B cell (primary cell): ENCODE data around the gene HLA-B. TPM values are rescaled to one million over a fixed set of nuclear protein-coding genes. Genes with fewer than 3 reads are reported as not detected.

Source experiments
- ATAC-seq: fragments of 200-7000 bp; cut with Tn5 transposase; one replicate; pipeline ENCODE4 v1.10.0; 2021; ENCODE audit warnings: low read depth, mild to moderate bottlenecking, moderate number of reproducible peaks, moderate library complexity
- CTCF ChIA-PET: fragments of 350-600 bp; sonication (Branson Sonifier 250); formaldehyde crosslinking; loops from one replicate; lab custom pipeline; 2021; ENCODE audit warnings: antibody characterized with exemption, inconsistent platforms; lab: Charles Lee
- POLR2A ChIA-PET: fragments of 350-600 bp; sonication (Branson Sonifier 250); formaldehyde crosslinking; loops from one replicate; lab custom pipeline; 2021; ENCODE audit warnings: antibody characterized with exemption; lab: Charles Lee
- DNase-seq: peaks from one replicate; pipeline ENCODE4 v3.0.0; 2013
- H2AFZ ChIP-seq: 2 replicates; pipeline ENCODE4 v1.6.1; 2012; ENCODE audit warnings: mild to moderate bottlenecking, low read depth, low read length; ENCODE audit not compliant: insufficient read depth, poor library complexity, severe bottlenecking
- H3K27ac ChIP-seq, 2 donors: 1 replicate in 1 of 2; 2 replicates in 1 of 2; pipeline ENCODE4 v1.5.1; 2012 to 2013; ENCODE audit warnings: low read length in 2 of 2, mild to moderate bottlenecking in 2 of 2, moderate library complexity in 1 of 2
- H3K27me3 ChIP-seq, 4 experiments: fragments of 200-600 bp in 1 of 4; sonication (generic) in 1 of 4; replicated peaks in 1 of 4; 1 replicate in 2 of 4; 2 replicates in 2 of 4; pipeline versions ENCODE4 v1.6.1 to v1.7.0; 2013 to 2016; ENCODE audit warnings: low read length in 3 of 4, mild to moderate bottlenecking in 2 of 4, mixed read lengths in 1 of 4, moderate library complexity in 1 of 4; ENCODE audit not compliant: insufficient read depth in 4 of 4, control insufficient read depth in 3 of 4; ENCODE audit errors: control extremely low read depth in 1 of 4
- H3K36me3 ChIP-seq, 2 experiments: replicated peaks in 1 of 2; 1 replicate in 1 of 2; 2 replicates in 1 of 2; pipeline versions ENCODE4 v1.6.1 to v1.7.1; 2013; ENCODE audit warnings: low read length in 1 of 2; ENCODE audit not compliant: insufficient read depth in 2 of 2, control insufficient read depth in 1 of 2; ENCODE audit errors: control extremely low read depth in 1 of 2, extremely low read depth in 1 of 2
- H3K4me1 ChIP-seq, 2 donors: fragments of 200-600 bp in 1 of 2; sonication (generic) in 1 of 2; 1 replicate in 1 of 2; 2 replicates in 1 of 2; pipeline versions ENCODE4 v1.5.1 to v1.6.1; 2013 to 2017; ENCODE audit warnings: low read length in 2 of 2; ENCODE audit not compliant: control insufficient read depth in 2 of 2, insufficient read depth in 2 of 2
- H3K4me2 ChIP-seq: replicated peaks from 2 replicates; pipeline ENCODE3; 2012; ENCODE audit warnings: mild to moderate bottlenecking, low read depth, low read length; ENCODE audit not compliant: poor library complexity, severe bottlenecking
- H3K4me3 ChIP-seq, 5 experiments: fragments of 200-600 bp in 1 of 5; sonication (generic) in 1 of 5; 1 replicate in 3 of 5; 2 replicates in 2 of 5; pipeline versions ENCODE4 v1.5.1 to v1.7.0; 2011 to 2016; ENCODE audit warnings: low read length in 4 of 5, mild to moderate bottlenecking in 4 of 5, low read depth in 2 of 5, control low read depth in 1 of 5, moderate library complexity in 1 of 5; ENCODE audit not compliant: insufficient read depth in 1 of 5; ENCODE audit errors: control extremely low read depth in 1 of 5, extremely low read depth in 1 of 5
- H3K79me2 ChIP-seq: fragments of 200-600 bp; sonication (generic); one replicate; pipeline ENCODE4 v1.6.0; 2016; ENCODE audit warnings: low read length; ENCODE audit not compliant: control insufficient read depth, insufficient read depth
- H3K9ac ChIP-seq: fragments of 200-600 bp; sonication (generic); 2 replicates; pipeline ENCODE4 v1.6.1; 2017; ENCODE audit warnings: mild to moderate bottlenecking, low read length, moderate library complexity
- H3K9me3 ChIP-seq, 3 donors: one replicate each; pipeline versions ENCODE4 v1.6.1 to v1.7.1; 2013; ENCODE audit warnings: low read length in 2 of 3; ENCODE audit not compliant: control insufficient read depth in 2 of 3, insufficient read depth in 1 of 3; ENCODE audit errors: control extremely low read depth in 1 of 3
- H4K20me1 ChIP-seq: 2 replicates; pipeline ENCODE4 v1.6.0; 2012; ENCODE audit warnings: mild to moderate bottlenecking, low read length; ENCODE audit not compliant: insufficient read depth, control insufficient read depth, poor library complexity, severe bottlenecking
- H3K27ac Mint-ChIP-seq: one replicate; pipeline ENCODE4 v1.8.0; 2021; ENCODE audit warnings: mixed read lengths
- H3K27me3 Mint-ChIP-seq: one replicate; pipeline ENCODE4 v1.8.0; 2021; ENCODE audit warnings: mixed read lengths
- H3K4me1 Mint-ChIP-seq: one replicate; pipeline ENCODE4 v1.8.0; 2021; ENCODE audit warnings: mixed read lengths
- H3K4me3 Mint-ChIP-seq: one replicate; pipeline ENCODE4 v1.8.0; 2021; ENCODE audit warnings: mixed read lengths
- H3K9me3 Mint-ChIP-seq: one replicate; pipeline ENCODE4 v1.8.0; 2022; ENCODE audit warnings: mixed read lengths; ENCODE audit not compliant: insufficient read depth
- EZH2 ChIP-seq: IDR thresholded peaks from 2 replicates; pipeline ENCODE4 v1.6.1; 2012; ENCODE audit warnings: borderline replicate concordance, low read depth, mild to moderate bottlenecking, moderate library complexity, low read length; ENCODE audit not compliant: insufficient read depth, poor library complexity, severe bottlenecking
- WGBS: methylation state at CpG from one replicate; pipeline ENCODE4 v1.1.5; 2013; ENCODE audit warnings: missing lambda C conversion rate; ENCODE audit not compliant: insufficient coverage; 5-methylcytosine and 5-hydroxymethylcytosine counted together
- intact Hi-C: fragments of 100-400 bp; cut with micrococcal nuclease; formaldehyde crosslinking; loops from one replicate; pipeline ENCODE4 v1.10.0; 2022
- polyA plus RNA-seq: library from polyadenylated mRNA; depleted of rRNA; stranded (reverse); fragments of >200 nt; gene quantifications from 2 replicates; pipeline ENCODE4 v1.2.3, GENCODE V29; 2012
- total RNA-seq, 2 donors: library from RNA; stranded (reverse); fragments of 120-200 nt in 1 of 2; gene quantifications; 1 replicate in 1 of 2; 2 replicates in 1 of 2; pipeline versions ENCODE4 v1.2.3 to v1.2.4, GENCODE V29; 2013 to 2022
- TF ChIP-seq, protein P1 (sequence below): fragments of 200-600 bp; IDR thresholded peaks from one replicate; pipeline ENCODE4 v1.8.0; 2022; ENCODE audit warnings: antibody characterized with exemption, mild to moderate bottlenecking

The HLA-B gene
- total and polyA plus RNA-seq, 2 donors (not counting 1 experiment from before 2014, with no cell fraction given), result 4,028 to 7,345 TPM

GRCh38 chr6:31336896-31337496, 20.0 kb downstream of the HLA-B start:
- Mint-ChIP-seq H3K27ac (no peak overlapping the region), H3K27me3 (no peaks in the 10 kb centered on the region), H3K4me3 (no peak overlapping the region), H3K9me3 (peaks cover 31% of the 10 kb centered on the region), H3K4me1 (no peaks in the 10 kb centered on the region)
- H3K79me2 ChIP-seq, result no peaks in the 10 kb centered on the region
- H3K36me3 ChIP-seq, result no peaks in the 10 kb centered on the region
- ChIA-PET CTCF (no interaction called here), POLR2A (interaction anchor here (0.6 kb wide), 1 partner anchor 585 kb away, joined by 3 read pairs; no protein-coding TSS in a partner anchor)
- no peak overlapping the region for H3K4me3 ChIP-seq
- TF ChIP-seq EZH2, result no peak
- TF ChIP-seq, protein P1, sequence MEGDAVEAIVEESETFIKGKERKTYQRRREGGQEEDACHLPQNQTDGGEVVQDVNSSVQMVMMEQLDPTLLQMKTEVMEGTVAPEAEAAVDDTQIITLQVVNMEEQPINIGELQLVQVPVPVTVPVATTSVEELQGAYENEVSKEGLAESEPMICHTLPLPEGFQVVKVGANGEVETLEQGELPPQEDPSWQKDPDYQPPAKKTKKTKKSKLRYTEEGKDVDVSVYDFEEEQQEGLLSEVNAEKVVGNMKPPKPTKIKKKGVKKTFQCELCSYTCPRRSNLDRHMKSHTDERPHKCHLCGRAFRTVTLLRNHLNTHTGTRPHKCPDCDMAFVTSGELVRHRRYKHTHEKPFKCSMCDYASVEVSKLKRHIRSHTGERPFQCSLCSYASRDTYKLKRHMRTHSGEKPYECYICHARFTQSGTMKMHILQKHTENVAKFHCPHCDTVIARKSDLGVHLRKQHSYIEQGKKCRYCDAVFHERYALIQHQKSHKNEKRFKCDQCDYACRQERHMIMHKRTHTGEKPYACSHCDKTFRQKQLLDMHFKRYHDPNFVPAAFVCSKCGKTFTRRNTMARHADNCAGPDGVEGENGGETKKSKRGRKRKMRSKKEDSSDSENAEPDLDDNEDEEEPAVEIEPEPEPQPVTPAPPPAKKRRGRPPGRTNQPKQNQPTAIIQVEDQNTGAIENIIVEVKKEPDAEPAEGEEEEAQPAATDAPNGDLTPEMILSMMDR, result no peak
- no peak for ATAC-seq
- no peak for DNase-seq
- no peak overlapping the region for H2AFZ ChIP-seq
- WGBS, result 83% methylated on average over 1 of the region's 3 CpGs
- no peaks in the 10 kb centered on the region for H3K4me1 ChIP-seq
- H3K27ac ChIP-seq, result no peak overlapping the region
- no peaks in the 10 kb centered on the region for H3K27me3 ChIP-seq
- no peak overlapping the region for H3K4me2 ChIP-seq
- intact Hi-C loops, result no loop called here
- no peak overlapping the region for H3K9ac ChIP-seq
- H3K9me3 ChIP-seq, result peaks cover 3 to 28% (median 9%) of the 10 kb centered on the region in 3 donors
- H4K20me1 ChIP-seq, result no peaks in the 10 kb centered on the region
